ENCODE results near the gene CEACAM16. TPM values are rescaled to one million over a fixed set of nuclear protein-coding genes. Genes with fewer than 3 reads are reported as not detected.

Gene CEACAM16
- polyA plus RNA-seq, 1 donor (not counting 4 experiments of a cell fraction or from before 2014, with no cell fraction given), result not detected

DNA sequence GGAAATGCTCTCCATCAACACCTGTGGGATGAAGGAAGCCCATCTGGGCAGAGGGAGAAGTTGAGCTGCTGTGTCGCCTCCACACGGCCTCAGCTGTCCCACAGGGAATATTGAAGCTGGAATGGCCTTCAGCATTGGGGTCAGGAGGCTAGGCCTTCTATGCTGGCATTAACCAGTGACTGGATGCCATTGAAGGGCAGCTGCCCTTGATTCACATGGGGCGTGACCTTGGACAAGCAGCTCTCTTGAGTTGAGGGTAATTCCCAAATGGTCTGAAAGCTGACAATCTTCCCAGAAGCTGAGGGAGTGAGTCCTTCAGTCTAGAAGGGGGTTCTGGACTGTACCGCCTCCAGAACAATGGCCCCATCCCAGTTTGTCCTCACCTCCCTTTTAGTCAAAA is 56.3 kb downstream of the CEACAM16 start:
- Histone ChIP-seq H3K27me3 (ENCODE audit: control insufficient read depth, extremely low read depth, insufficient read depth, low read length) (no peaks in the 10 kb centered on the region), H3K9ac (ENCODE audit: control insufficient read depth, extremely low read depth, insufficient read depth, low read length) (peak overlapping the region; percentile 77), H3K27ac (ENCODE audit: control insufficient read depth, insufficient read depth, low read length) (no peak overlapping the region), H3K4me1 (ENCODE audit: control insufficient read depth, extremely low read depth, insufficient read depth, low read length) (peaks cover 26% of the 10 kb centered on the region), H3K79me2 (ENCODE audit: control insufficient read depth, insufficient read depth, low read length) (peaks cover 3% of the 10 kb centered on the region), H3K4me2 (ENCODE audit: control insufficient read depth, extremely low read depth, insufficient read depth, low read depth, low read length) (peak overlapping the region; percentile 93), H3K9me1 (ENCODE audit: control insufficient read depth, extremely low read depth, insufficient read depth, low read length) (no peaks in the 10 kb centered on the region), H3K9me3 (ENCODE audit: control insufficient read depth, low read depth, low read length) (no peaks in the 10 kb centered on the region), H4K20me1 (ENCODE audit: control insufficient read depth, extremely low read depth, insufficient read depth, low read length) (no peaks in the 10 kb centered on the region), H3K4me3 (ENCODE audit: control insufficient read depth in 2 of 3, extremely low read depth in 1 of 3, insufficient read depth in 2 of 3, low read depth in 1 of 3, low read length in 3 of 3) (no peak overlapping the region), H2AFZ (ENCODE audit: control insufficient read depth, low read length) (no peak overlapping the region), H3K36me3 (ENCODE audit: control insufficient read depth in 2 of 2, extremely low read depth in 1 of 2, insufficient read depth in 2 of 2, low read length in 2 of 2) (peaks cover 23 to 27% of the 10 kb centered on the region in 2 experiments)
- dilution Hi-C loops (cut with MboI; ENCODE audit: extremely low pct_ligation_motif_present, low sequenced_read_pairs), result no loop called here
- DNase-seq (ENCODE audit: low read depth, low spot score) (no peak), FAIRE-seq (peak; percentile 36)
- TF ChIP-seq, protein P1, sequence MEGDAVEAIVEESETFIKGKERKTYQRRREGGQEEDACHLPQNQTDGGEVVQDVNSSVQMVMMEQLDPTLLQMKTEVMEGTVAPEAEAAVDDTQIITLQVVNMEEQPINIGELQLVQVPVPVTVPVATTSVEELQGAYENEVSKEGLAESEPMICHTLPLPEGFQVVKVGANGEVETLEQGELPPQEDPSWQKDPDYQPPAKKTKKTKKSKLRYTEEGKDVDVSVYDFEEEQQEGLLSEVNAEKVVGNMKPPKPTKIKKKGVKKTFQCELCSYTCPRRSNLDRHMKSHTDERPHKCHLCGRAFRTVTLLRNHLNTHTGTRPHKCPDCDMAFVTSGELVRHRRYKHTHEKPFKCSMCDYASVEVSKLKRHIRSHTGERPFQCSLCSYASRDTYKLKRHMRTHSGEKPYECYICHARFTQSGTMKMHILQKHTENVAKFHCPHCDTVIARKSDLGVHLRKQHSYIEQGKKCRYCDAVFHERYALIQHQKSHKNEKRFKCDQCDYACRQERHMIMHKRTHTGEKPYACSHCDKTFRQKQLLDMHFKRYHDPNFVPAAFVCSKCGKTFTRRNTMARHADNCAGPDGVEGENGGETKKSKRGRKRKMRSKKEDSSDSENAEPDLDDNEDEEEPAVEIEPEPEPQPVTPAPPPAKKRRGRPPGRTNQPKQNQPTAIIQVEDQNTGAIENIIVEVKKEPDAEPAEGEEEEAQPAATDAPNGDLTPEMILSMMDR (optimal IDR thresholded peaks at IDR 0.05 in 1 of 3, IDR thresholded peaks at IDR 0.05 in 1 of 3, conservative IDR thresholded peaks at IDR 0.05 in 1 of 3; ENCODE audit: extremely low read depth in 1 of 3, insufficient read depth in 2 of 3, low read length in 3 of 3), result no peak
- TF ChIP-seq EZH2 (IDR thresholded peaks at IDR 0.05; ENCODE audit: low read length), result no peak

DNA sequence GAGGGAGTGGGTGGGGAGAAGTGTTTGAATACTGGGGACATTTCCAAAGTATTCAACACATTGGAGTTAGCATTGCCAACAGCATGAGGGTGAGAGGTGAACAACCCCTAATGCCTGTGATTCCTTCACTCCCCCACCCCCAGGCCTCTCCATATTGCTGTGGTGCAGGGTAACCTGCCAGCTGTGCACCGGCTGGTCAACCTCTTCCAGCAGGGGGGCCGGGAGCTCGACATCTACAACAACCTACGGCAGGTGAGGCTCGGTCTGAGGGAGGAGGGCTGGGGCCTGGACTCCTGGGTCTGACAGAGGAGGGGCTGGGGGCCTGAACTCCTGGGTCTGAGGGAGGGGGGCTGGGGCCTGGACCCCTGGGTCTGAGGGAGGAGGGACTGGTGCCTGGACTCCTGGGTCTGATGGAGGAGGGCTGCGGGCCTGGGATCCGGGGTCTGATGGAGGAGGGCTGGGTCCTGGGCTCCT is 57.2 kb downstream of the CEACAM16 start:
- dilution Hi-C loops (cut with MboI; ENCODE audit: extremely low pct_ligation_motif_present, low sequenced_read_pairs), result no loop called here
- H3K9me3 ChIP-seq (ENCODE audit: control insufficient read depth, low read depth, low read length), result no peaks in the 10 kb centered on the region
- peaks cover 19 to 27% of the 10 kb centered on the region in 2 experiments for H3K36me3 ChIP-seq (ENCODE audit: control insufficient read depth in 2 of 2, extremely low read depth in 1 of 2, insufficient read depth in 2 of 2, low read length in 2 of 2)
- TF ChIP-seq EZH2 (IDR thresholded peaks at IDR 0.05; ENCODE audit: low read length), result no peak
- TF ChIP-seq, protein P1 (optimal IDR thresholded peaks at IDR 0.05 in 1 of 3, IDR thresholded peaks at IDR 0.05 in 1 of 3, conservative IDR thresholded peaks at IDR 0.05 in 1 of 3; ENCODE audit: extremely low read depth in 1 of 3, insufficient read depth in 2 of 3, low read length in 3 of 3), result no peak
- H3K27ac ChIP-seq (ENCODE audit: control insufficient read depth, insufficient read depth, low read length), result no peak overlapping the region
- H3K9me1 ChIP-seq (ENCODE audit: control insufficient read depth, extremely low read depth, insufficient read depth, low read length), result no peaks in the 10 kb centered on the region
- H2AFZ ChIP-seq (ENCODE audit: control insufficient read depth, low read length), result no peak overlapping the region
- no peak for DNase-seq (ENCODE audit: low read depth, low spot score)
- H3K79me2 ChIP-seq (ENCODE audit: control insufficient read depth, insufficient read depth, low read length), result peaks cover 3% of the 10 kb centered on the region
- no peaks in the 10 kb centered on the region for H4K20me1 ChIP-seq (ENCODE audit: control insufficient read depth, extremely low read depth, insufficient read depth, low read length)
- H3K4me2 ChIP-seq (ENCODE audit: control insufficient read depth, extremely low read depth, insufficient read depth, low read depth, low read length), result no peak overlapping the region
- H3K9ac ChIP-seq (ENCODE audit: control insufficient read depth, extremely low read depth, insufficient read depth, low read length), result no peak overlapping the region
- peaks cover 26% of the 10 kb centered on the region for H3K4me1 ChIP-seq (ENCODE audit: control insufficient read depth, extremely low read depth, insufficient read depth, low read length)
- no peak overlapping the region for H3K4me3 ChIP-seq (ENCODE audit: control insufficient read depth in 2 of 3, extremely low read depth in 1 of 3, insufficient read depth in 2 of 3, low read depth in 1 of 3, low read length in 3 of 3)
- no peaks in the 10 kb centered on the region for H3K27me3 ChIP-seq (ENCODE audit: control insufficient read depth, extremely low read depth, insufficient read depth, low read length)
- no peak for FAIRE-seq
